ENCODE data around the gene PACS1. TPM values are rescaled to one million over a fixed set of nuclear protein-coding genes. Genes with fewer than 3 reads are reported as not detected.

The PACS1 gene
- polyA plus RNA-seq, 1 donor (not counting 4 experiments of a cell fraction or from before 2014, with no cell fraction given): 14.9 TPM

DNA sequence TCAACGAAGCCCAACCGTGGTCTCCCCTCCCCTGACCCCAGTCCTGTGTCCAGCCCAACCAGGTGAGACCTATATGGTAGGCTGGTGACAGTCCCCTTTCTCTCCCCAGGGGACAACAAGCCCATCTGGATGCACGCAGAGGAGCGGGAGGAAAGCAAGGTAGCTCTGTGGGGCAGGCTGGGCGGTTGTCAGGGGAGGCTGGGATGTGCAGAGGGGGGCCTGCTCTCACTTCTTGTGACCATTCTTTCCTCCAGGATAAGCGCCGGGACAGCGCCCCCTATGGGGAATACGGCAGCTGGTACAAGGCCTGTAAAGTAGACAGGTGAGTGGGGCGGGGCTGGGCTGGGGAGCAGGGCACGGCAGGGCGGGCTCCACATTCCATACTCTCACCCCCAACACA, 194.8 kb downstream of the PACS1 start:
- H3K79me2 ChIP-seq (ENCODE audit: control insufficient read depth, insufficient read depth, low read length): peaks cover 12% of the 10 kb centered on the region
- TF ChIP-seq, protein P1, sequence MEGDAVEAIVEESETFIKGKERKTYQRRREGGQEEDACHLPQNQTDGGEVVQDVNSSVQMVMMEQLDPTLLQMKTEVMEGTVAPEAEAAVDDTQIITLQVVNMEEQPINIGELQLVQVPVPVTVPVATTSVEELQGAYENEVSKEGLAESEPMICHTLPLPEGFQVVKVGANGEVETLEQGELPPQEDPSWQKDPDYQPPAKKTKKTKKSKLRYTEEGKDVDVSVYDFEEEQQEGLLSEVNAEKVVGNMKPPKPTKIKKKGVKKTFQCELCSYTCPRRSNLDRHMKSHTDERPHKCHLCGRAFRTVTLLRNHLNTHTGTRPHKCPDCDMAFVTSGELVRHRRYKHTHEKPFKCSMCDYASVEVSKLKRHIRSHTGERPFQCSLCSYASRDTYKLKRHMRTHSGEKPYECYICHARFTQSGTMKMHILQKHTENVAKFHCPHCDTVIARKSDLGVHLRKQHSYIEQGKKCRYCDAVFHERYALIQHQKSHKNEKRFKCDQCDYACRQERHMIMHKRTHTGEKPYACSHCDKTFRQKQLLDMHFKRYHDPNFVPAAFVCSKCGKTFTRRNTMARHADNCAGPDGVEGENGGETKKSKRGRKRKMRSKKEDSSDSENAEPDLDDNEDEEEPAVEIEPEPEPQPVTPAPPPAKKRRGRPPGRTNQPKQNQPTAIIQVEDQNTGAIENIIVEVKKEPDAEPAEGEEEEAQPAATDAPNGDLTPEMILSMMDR (optimal IDR thresholded peaks at IDR 0.05 in 1 of 3, IDR thresholded peaks at IDR 0.05 in 1 of 3, conservative IDR thresholded peaks at IDR 0.05 in 1 of 3; ENCODE audit: extremely low read depth in 1 of 3, insufficient read depth in 2 of 3, low read length in 3 of 3): peak; percentile 48 to 76 (median 58)
- TF ChIP-seq EZH2 (IDR thresholded peaks at IDR 0.05; ENCODE audit: low read length): no peak

DNA sequence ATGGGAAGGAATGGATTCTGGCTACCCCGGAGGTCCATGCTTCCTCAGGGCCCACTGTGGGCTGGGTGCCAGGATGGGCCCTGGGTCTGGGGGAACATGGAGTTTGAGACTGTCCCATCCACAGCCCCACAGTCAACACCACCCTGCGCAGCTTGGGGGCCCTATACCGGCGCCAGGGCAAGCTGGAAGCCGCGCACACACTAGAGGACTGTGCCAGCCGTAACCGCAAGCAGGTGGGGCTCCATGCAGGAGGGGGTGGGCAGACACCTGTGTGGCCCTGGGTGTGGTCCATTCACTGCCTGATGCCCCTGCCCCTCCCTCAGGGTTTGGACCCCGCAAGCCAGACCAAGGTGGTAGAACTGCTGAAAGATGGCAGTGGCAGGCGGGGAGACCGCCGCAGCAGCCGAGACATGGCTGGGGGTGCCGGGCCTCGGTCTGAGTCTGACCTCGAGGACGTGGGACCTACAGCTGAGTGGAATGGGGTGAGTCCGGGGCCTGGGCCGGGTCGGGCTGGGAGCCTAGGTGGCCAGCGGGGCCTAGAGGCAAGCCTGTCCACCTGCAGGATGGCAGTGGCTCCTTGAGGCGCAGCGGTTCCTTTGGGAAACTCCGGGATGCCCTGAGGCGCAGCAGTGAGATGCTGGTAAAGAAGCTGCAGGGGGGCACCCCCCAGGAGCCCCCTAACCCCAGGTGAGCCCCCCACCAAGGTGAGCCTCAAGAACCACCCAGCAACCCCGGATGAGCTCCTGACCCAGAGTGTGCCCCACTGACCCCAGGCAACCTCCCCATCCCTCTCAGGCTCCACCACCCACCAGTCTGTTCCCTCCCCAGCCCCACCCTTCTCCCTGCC, 195.7 kb downstream of the PACS1 start:
- Histone ChIP-seq H3K79me2 (ENCODE audit: control insufficient read depth, insufficient read depth, low read length) (peaks cover 21% of the 10 kb centered on the region), H3K9ac (ENCODE audit: control insufficient read depth, extremely low read depth, insufficient read depth, low read length) (no peak overlapping the region), H4K20me1 (ENCODE audit: control insufficient read depth, extremely low read depth, insufficient read depth, low read length) (peaks cover 2% of the 10 kb centered on the region), H3K9me3 (ENCODE audit: control insufficient read depth, low read depth, low read length) (no peaks in the 10 kb centered on the region), H3K27me3 (ENCODE audit: control insufficient read depth, extremely low read depth, insufficient read depth, low read length) (no peaks in the 10 kb centered on the region), H3K4me1 (ENCODE audit: control insufficient read depth, extremely low read depth, insufficient read depth, low read length) (peaks cover 9% of the 10 kb centered on the region), H2AFZ (ENCODE audit: control insufficient read depth, low read length) (no peak overlapping the region), H3K4me3 (ENCODE audit: control insufficient read depth in 2 of 3, extremely low read depth in 1 of 3, insufficient read depth in 2 of 3, low read depth in 1 of 3, low read length in 3 of 3) (no peak overlapping the region), H3K9me1 (ENCODE audit: control insufficient read depth, extremely low read depth, insufficient read depth, low read length) (no peaks in the 10 kb centered on the region), H3K27ac (ENCODE audit: control insufficient read depth, insufficient read depth, low read length) (no peak overlapping the region), H3K4me2 (ENCODE audit: control insufficient read depth, extremely low read depth, insufficient read depth, low read depth, low read length) (no peak overlapping the region), H3K36me3 (ENCODE audit: control insufficient read depth in 2 of 2, extremely low read depth in 1 of 2, insufficient read depth in 2 of 2, low read length in 2 of 2) (peaks cover 36 to 38% of the 10 kb centered on the region in 2 experiments)
- dilution Hi-C loops (cut with MboI; ENCODE audit: extremely low pct_ligation_motif_present, low sequenced_read_pairs): no loop called here
- DNase-seq (ENCODE audit: low read depth, low spot score) (no peak), FAIRE-seq (no peak)
- TF ChIP-seq, protein P1 (optimal IDR thresholded peaks at IDR 0.05 in 1 of 3, IDR thresholded peaks at IDR 0.05 in 1 of 3, conservative IDR thresholded peaks at IDR 0.05 in 1 of 3; ENCODE audit: extremely low read depth in 1 of 3, insufficient read depth in 2 of 3, low read length in 3 of 3): no peak
- no peak for TF ChIP-seq EZH2 (IDR thresholded peaks at IDR 0.05; ENCODE audit: low read length)

More for the DNA sequence above, 194.8 kb downstream of the PACS1 start:
- Histone ChIP-seq H3K4me3 (ENCODE audit: control insufficient read depth in 2 of 3, extremely low read depth in 1 of 3, insufficient read depth in 2 of 3, low read depth in 1 of 3, low read length in 3 of 3) (no peak overlapping the region), H3K27ac (ENCODE audit: control insufficient read depth, insufficient read depth, low read length) (no peak overlapping the region), H3K4me1 (ENCODE audit: control insufficient read depth, extremely low read depth, insufficient read depth, low read length) (peaks cover 8% of the 10 kb centered on the region), H3K9me3 (ENCODE audit: control insufficient read depth, low read depth, low read length) (no peaks in the 10 kb centered on the region), H3K9me1 (ENCODE audit: control insufficient read depth, extremely low read depth, insufficient read depth, low read length) (no peaks in the 10 kb centered on the region), H3K36me3 (ENCODE audit: control insufficient read depth in 2 of 2, extremely low read depth in 1 of 2, insufficient read depth in 2 of 2, low read length in 2 of 2) (peaks cover 36 to 40% of the 10 kb centered on the region in 2 experiments), H2AFZ (ENCODE audit: control insufficient read depth, low read length) (no peak overlapping the region), H3K27me3 (ENCODE audit: control insufficient read depth, extremely low read depth, insufficient read depth, low read length) (no peaks in the 10 kb centered on the region), H3K4me2 (ENCODE audit: control insufficient read depth, extremely low read depth, insufficient read depth, low read depth, low read length) (no peak overlapping the region), H4K20me1 (ENCODE audit: control insufficient read depth, extremely low read depth, insufficient read depth, low read length) (peaks cover 2% of the 10 kb centered on the region), H3K9ac (ENCODE audit: control insufficient read depth, extremely low read depth, insufficient read depth, low read length) (no peak overlapping the region)
- DNase-seq (ENCODE audit: low read depth, low spot score): no peak
- dilution Hi-C loops (cut with MboI; ENCODE audit: extremely low pct_ligation_motif_present, low sequenced_read_pairs): no loop called here
- FAIRE-seq: no peak
